Tibial nerve (tissue), 4 donors: ENCODE results near the gene CAMTA1.

ENCODE experiments used
- CTCF ChIP-seq, 5 experiments: fragments of 200-600 bp in 3 of 5; fragments of 450-650 bp in 2 of 5; sonication (generic) in 3 of 5; IDR thresholded peaks; one replicate each; pipeline ENCODE4 v1.5.1; 2016 to 2019; ENCODE audit warnings: antibody characterized with exemption in 5 of 5, mild to moderate bottlenecking in 3 of 5, moderate library complexity in 2 of 5
- EP300 ChIP-seq, 2 donors: sonication (generic); formaldehyde crosslinking; IDR thresholded peaks; one replicate each; pipeline ENCODE4 v1.6.1; 2017; ENCODE audit warnings: antibody characterized with exemption in 2 of 2, mild to moderate bottlenecking in 1 of 2
- POLR2A ChIP-seq, 2 donors: fragments of 450-650 bp; IDR thresholded peaks; one replicate each; pipeline ENCODE4 v1.6.1; 2017; ENCODE audit warnings: antibody characterized with exemption in 2 of 2, mild to moderate bottlenecking in 2 of 2, moderate library complexity in 2 of 2

- no peak for TF ChIP-seq CTCF (IDR thresholded peaks at IDR 0.05)
- no peak for TF ChIP-seq POLR2A (IDR thresholded peaks at IDR 0.05)
- TF ChIP-seq EP300 (IDR thresholded peaks at IDR 0.05): no peak
These were observed 492.8 kb downstream of the CAMTA1 start for GRCh38 chr1:7278045-7278444.
